Fibroblast of lung (primary cell): ENCODE measurements around the gene SOX10. TPM values are rescaled to one million over a fixed set of nuclear protein-coding genes. Genes with fewer than 3 reads are reported as not detected.

Experiments used
- DNase-seq, 2 donors: peaks; one replicate each; pipeline versions ENCODE4 v3.0.0 to v3.0.0-alpha.2; 2010; ENCODE audit warnings: low read depth in 2 of 2
- H2AFZ ChIP-seq: 2 replicates; pipeline ENCODE4 v1.5.1; 2012; ENCODE audit warnings: low read length, control low read depth, inconsistent platforms
- H3K27ac ChIP-seq: 2 replicates; pipeline ENCODE4 v1.5.1; 2011; ENCODE audit warnings: low read length, control low read depth; ENCODE audit not compliant: insufficient read depth
- H3K27me3 ChIP-seq: 2 replicates; pipeline ENCODE4 v1.5.1; 2011; ENCODE audit warnings: mild to moderate bottlenecking, low read length; ENCODE audit not compliant: control insufficient read depth, insufficient read depth
- H3K36me3 ChIP-seq: 2 replicates; pipeline ENCODE4 v1.5.1; 2011; ENCODE audit warnings: low read length; ENCODE audit not compliant: control insufficient read depth, insufficient read depth
- H3K4me1 ChIP-seq: 2 replicates; pipeline ENCODE4 v1.5.1; 2011; ENCODE audit warnings: low read length; ENCODE audit not compliant: control insufficient read depth, insufficient read depth; ENCODE audit errors: extremely low read depth
- H3K4me2 ChIP-seq: 2 replicates; pipeline ENCODE4 v1.5.1; 2011; ENCODE audit warnings: low read length, control low read depth; ENCODE audit not compliant: insufficient read depth; ENCODE audit errors: extremely low read depth
- H3K4me3 ChIP-seq, 4 experiments: fragments of 200-600 bp in 1 of 4; sonication (generic) in 1 of 4; replicated peaks in 1 of 4; 2 replicates each; pipeline ENCODE4 v1.5.1; 2011 to 2016; ENCODE audit warnings: low read length in 4 of 4, low read depth in 3 of 4, mild to moderate bottlenecking in 3 of 4, control low read depth in 2 of 4, inconsistent platforms in 1 of 4, mixed read lengths in 1 of 4; ENCODE audit not compliant: insufficient read depth in 1 of 4; ENCODE audit errors: control extremely low read depth in 1 of 4
- H3K79me2 ChIP-seq: 2 replicates; pipeline ENCODE4 v1.5.1; 2012; ENCODE audit warnings: mild to moderate bottlenecking, low read length, inconsistent platforms; ENCODE audit not compliant: control insufficient read depth, insufficient read depth
- H3K9ac ChIP-seq: 2 replicates; pipeline ENCODE4 v1.5.1; 2011; ENCODE audit warnings: mild to moderate bottlenecking, low read length, control low read depth; ENCODE audit not compliant: insufficient read depth
- H3K9me3 ChIP-seq: 2 replicates; pipeline ENCODE4 v1.5.1; 2012; ENCODE audit warnings: low read depth, low read length; ENCODE audit not compliant: control insufficient read depth, insufficient read depth
- H4K20me1 ChIP-seq: 2 replicates; pipeline ENCODE4 v1.5.1; 2011; ENCODE audit warnings: low read length; ENCODE audit not compliant: control insufficient read depth, insufficient read depth; ENCODE audit errors: extremely low read depth
- CTCF ChIP-seq, 2 donors: IDR thresholded peaks in 1 of 2; conservative IDR thresholded peaks in 1 of 2; 1 replicate in 1 of 2; 2 replicates in 1 of 2; pipeline ENCODE4 v1.5.1; 2011 to 2012; ENCODE audit warnings: low read length in 2 of 2, control low read depth in 1 of 2, inconsistent platforms in 1 of 2, low read depth in 1 of 2, mild to moderate bottlenecking in 1 of 2
- EZH2 ChIP-seq: IDR thresholded peaks from 2 replicates; pipeline ENCODE4 v1.5.1; 2012; ENCODE audit warnings: low read length, control low read depth, mild to moderate bottlenecking; ENCODE audit errors: missing control alignments
- polyA plus RNA-seq, 2 donors: library from polyadenylated mRNA; depleted of rRNA in 1 of 2; stranded (reverse) in 1 of 2; unstranded in 1 of 2; fragments of >200 nt; gene quantifications; 2 replicates each; pipeline ENCODE4 v1.2.1, GENCODE V29; 2011 to 2012; ENCODE audit warnings: missing spikeins in 1 of 2
- total RNA-seq: library from RNA; depleted of rRNA; stranded (reverse); fragments of >200 nt; gene quantifications from 2 replicates; pipeline ENCODE4 v1.2.1, GENCODE V29; 2014

SOX10 gene
- total and polyA plus RNA-seq, 2 donors (not counting 1 experiment from before 2014, with no cell fraction given): not detected

GRCh38 chr22:37933711-37934376 is 50.5 kb downstream of the SOX10 start:
- no peak overlapping the region for H3K4me3 ChIP-seq
- H3K27ac ChIP-seq: peak overlapping the region; percentile 71
- TF ChIP-seq EZH2 (no peak), CTCF (conservative IDR thresholded peaks at IDR 0.05 in 1 of 2, IDR thresholded peaks at IDR 0.05 in 1 of 2; ENCODE audit: low read depth in 1 of 2, low read length in 2 of 2) (peak; percentile 94 to 96)
- H3K36me3 ChIP-seq: peaks cover 37% of the 10 kb centered on the region
- H3K79me2 ChIP-seq: no peaks in the 10 kb centered on the region
- H4K20me1 ChIP-seq: no peaks in the 10 kb centered on the region
- H3K4me2 ChIP-seq: peak overlapping the region; percentile 59
- H3K4me1 ChIP-seq: peaks cover 24% of the 10 kb centered on the region
- H3K27me3 ChIP-seq: no peaks in the 10 kb centered on the region
- H3K9me3 ChIP-seq: no peaks in the 10 kb centered on the region
- H3K9ac ChIP-seq: peak overlapping the region; percentile 20
- no peak overlapping the region for H2AFZ ChIP-seq
- DNase-seq: peak; percentile 87 to 89

GRCh38 chr22:37932821-37933578 is 51.4 kb downstream of the SOX10 start:
- no peak for TF ChIP-seq CTCF (conservative IDR thresholded peaks at IDR 0.05 in 1 of 2, IDR thresholded peaks at IDR 0.05 in 1 of 2; ENCODE audit: low read depth in 1 of 2, low read length in 2 of 2)
- Histone ChIP-seq H3K36me3 (peaks cover 40% of the 10 kb centered on the region), H3K4me3 (no peak overlapping the region), H4K20me1 (no peaks in the 10 kb centered on the region), H3K9me3 (no peaks in the 10 kb centered on the region), H3K9ac (no peak overlapping the region), H3K4me2 (peak overlapping the region; percentile 32), H3K4me1 (peaks cover 24% of the 10 kb centered on the region), H3K27ac (peak overlapping the region; percentile 71), H2AFZ (no peak overlapping the region), H3K27me3 (no peaks in the 10 kb centered on the region), H3K79me2 (no peaks in the 10 kb centered on the region)
- DNase-seq: no peak

- no peak for DNase-seq
- Histone ChIP-seq H3K36me3 (peaks cover 37% of the 10 kb centered on the region), H3K9ac (no peak overlapping the region), H4K20me1 (no peaks in the 10 kb centered on the region), H3K4me1 (peaks cover 24% of the 10 kb centered on the region), H3K27me3 (no peaks in the 10 kb centered on the region), H3K4me2 (no peak overlapping the region), H3K27ac (no peak overlapping the region), H2AFZ (no peak overlapping the region), H3K79me2 (no peaks in the 10 kb centered on the region), H3K9me3 (no peaks in the 10 kb centered on the region), H3K4me3 (no peak overlapping the region)
- no peak for TF ChIP-seq EZH2
- TF ChIP-seq CTCF (conservative IDR thresholded peaks at IDR 0.05 in 1 of 2, IDR thresholded peaks at IDR 0.05 in 1 of 2; ENCODE audit: low read depth in 1 of 2, low read length in 2 of 2): no peak
Observed at GRCh38 chr22:37932401-37932800, 52.0 kb downstream of the SOX10 start.
